Glutamatergic neuron (in vitro differentiated cells): ENCODE results near the gene FAM20B. TPM values are rescaled to one million over a fixed set of nuclear protein-coding genes. Genes with fewer than 3 reads are reported as not detected.

ENCODE experiments used
- DNase-seq: peaks from one replicate; pipeline ENCODE4 v3.0.0; 2022
- H3K27ac Mint-ChIP-seq: one replicate; pipeline ENCODE4 v1.8.0; 2020; ENCODE audit warnings: mild to moderate bottlenecking, mixed read lengths, inconsistent platforms; ENCODE audit not compliant: unreplicated experiment
- H3K27me3 Mint-ChIP-seq: one replicate; pipeline ENCODE4 v1.8.0; 2020; ENCODE audit warnings: mild to moderate bottlenecking, moderate library complexity, mixed read lengths, inconsistent platforms; ENCODE audit not compliant: unreplicated experiment
- H3K36me3 Mint-ChIP-seq: one replicate; pipeline ENCODE4 v1.8.0; 2020; ENCODE audit warnings: mild to moderate bottlenecking, mixed read lengths, inconsistent platforms; ENCODE audit not compliant: unreplicated experiment
- H3K4me1 Mint-ChIP-seq: one replicate; pipeline ENCODE4 v1.8.0; 2020; ENCODE audit warnings: mild to moderate bottlenecking, low read depth, mixed read lengths, inconsistent platforms; ENCODE audit not compliant: unreplicated experiment
- H3K4me3 Mint-ChIP-seq: one replicate; pipeline ENCODE4 v1.8.0; 2020; ENCODE audit warnings: mild to moderate bottlenecking, mixed read lengths, inconsistent platforms; ENCODE audit not compliant: unreplicated experiment
- H3K9me3 Mint-ChIP-seq: one replicate; pipeline ENCODE4 v1.8.0; 2020; ENCODE audit warnings: mild to moderate bottlenecking, moderate library complexity, mixed read lengths, inconsistent platforms; ENCODE audit not compliant: unreplicated experiment
- total RNA-seq: library from RNA; stranded (reverse); fragmentation: NEBNext Ultra II Directional; extraction: Animal tissue kit (Norgen Biotek cat#: 25700); gene quantifications from one replicate; pipeline ENCODE4 v1.2.1, GENCODE V29; 2021; ENCODE audit not compliant: unreplicated experiment
- TF ChIP-seq, protein P1 (sequence below): fragments of 200-600 bp; sonication (generic); IDR thresholded peaks from one replicate; pipeline ENCODE4 v1.5.0; 2021; ENCODE audit not compliant: partially characterized antibody, unreplicated experiment

FAM20B gene
- total RNA-seq, 1 donor from 2014 or later = 39.3 TPM

DNA sequence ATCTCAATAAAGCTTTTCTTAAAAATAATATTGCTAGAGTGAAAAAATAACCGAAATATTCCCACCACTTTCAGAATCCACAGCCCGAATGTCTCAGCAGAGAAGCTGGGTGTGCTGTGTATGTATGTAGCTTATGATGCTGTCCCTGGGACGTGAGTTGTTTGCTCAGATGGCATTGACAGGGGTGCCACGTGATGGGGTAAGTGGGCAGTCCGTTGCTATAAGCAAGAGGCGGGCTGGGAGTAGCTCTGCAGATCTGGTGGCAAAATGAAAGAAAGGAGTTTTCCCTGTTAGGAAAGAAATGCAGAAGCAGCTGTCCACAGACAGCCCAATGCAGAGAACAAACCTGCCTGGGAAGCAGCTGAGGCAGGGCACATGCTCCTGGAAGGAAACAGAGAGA is 3.8 kb upstream of the FAM20B start:
- peaks cover 8% of the 10 kb centered on the region for H3K27me3 Mint-ChIP-seq
- no peak overlapping the region for H3K27ac Mint-ChIP-seq
- DNase-seq = no peak
- no peak overlapping the region for H3K4me3 Mint-ChIP-seq
- no peaks in the 10 kb centered on the region for H3K36me3 Mint-ChIP-seq
- peaks cover 8% of the 10 kb centered on the region for H3K9me3 Mint-ChIP-seq
- peaks cover 8% of the 10 kb centered on the region for H3K4me1 Mint-ChIP-seq
- TF ChIP-seq, protein P1, sequence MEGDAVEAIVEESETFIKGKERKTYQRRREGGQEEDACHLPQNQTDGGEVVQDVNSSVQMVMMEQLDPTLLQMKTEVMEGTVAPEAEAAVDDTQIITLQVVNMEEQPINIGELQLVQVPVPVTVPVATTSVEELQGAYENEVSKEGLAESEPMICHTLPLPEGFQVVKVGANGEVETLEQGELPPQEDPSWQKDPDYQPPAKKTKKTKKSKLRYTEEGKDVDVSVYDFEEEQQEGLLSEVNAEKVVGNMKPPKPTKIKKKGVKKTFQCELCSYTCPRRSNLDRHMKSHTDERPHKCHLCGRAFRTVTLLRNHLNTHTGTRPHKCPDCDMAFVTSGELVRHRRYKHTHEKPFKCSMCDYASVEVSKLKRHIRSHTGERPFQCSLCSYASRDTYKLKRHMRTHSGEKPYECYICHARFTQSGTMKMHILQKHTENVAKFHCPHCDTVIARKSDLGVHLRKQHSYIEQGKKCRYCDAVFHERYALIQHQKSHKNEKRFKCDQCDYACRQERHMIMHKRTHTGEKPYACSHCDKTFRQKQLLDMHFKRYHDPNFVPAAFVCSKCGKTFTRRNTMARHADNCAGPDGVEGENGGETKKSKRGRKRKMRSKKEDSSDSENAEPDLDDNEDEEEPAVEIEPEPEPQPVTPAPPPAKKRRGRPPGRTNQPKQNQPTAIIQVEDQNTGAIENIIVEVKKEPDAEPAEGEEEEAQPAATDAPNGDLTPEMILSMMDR = no peak

DNA sequence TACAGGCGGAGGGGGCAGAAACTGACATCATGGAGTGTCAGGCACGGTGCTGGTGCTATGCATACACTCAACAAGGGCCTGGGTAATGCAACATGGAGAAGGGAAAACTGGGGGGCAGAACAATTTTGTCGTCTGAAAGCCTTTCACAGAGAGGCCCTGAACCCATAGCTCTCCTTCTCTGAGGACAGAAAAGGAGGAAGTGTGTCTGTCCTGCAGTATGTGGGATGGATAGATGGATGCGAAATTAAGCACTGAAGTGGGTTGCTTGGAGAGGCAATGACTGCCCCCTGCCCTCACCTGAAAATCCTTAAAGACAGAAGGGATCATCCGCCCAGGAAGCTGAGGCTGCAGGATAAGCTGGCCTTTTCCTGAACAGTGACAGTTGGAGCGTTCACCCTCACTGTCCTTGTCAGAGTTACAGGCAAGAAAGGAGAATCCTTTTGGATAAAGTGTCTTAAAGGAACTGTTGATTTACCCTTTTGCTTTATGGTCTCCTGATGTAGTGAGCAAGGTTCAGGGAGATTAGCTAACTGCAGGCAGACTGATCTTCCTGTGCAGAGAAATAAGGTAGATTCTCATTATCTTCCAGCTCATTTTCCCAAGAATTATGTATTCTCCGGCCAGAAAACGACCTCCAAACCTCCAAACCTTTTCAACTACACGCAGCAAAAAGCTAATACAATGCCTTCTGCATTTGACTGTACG is 1.6 kb upstream of the FAM20B start:
- Mint-ChIP-seq H3K27me3 (peaks cover 8% of the 10 kb centered on the region), H3K4me1 (peaks cover 17% of the 10 kb centered on the region), H3K4me3 (no peak overlapping the region), H3K36me3 (no peaks in the 10 kb centered on the region), H3K9me3 (peaks cover 9% of the 10 kb centered on the region), H3K27ac (no peak overlapping the region)
- no peak for DNase-seq
- TF ChIP-seq, protein P1 = no peak

DNA sequence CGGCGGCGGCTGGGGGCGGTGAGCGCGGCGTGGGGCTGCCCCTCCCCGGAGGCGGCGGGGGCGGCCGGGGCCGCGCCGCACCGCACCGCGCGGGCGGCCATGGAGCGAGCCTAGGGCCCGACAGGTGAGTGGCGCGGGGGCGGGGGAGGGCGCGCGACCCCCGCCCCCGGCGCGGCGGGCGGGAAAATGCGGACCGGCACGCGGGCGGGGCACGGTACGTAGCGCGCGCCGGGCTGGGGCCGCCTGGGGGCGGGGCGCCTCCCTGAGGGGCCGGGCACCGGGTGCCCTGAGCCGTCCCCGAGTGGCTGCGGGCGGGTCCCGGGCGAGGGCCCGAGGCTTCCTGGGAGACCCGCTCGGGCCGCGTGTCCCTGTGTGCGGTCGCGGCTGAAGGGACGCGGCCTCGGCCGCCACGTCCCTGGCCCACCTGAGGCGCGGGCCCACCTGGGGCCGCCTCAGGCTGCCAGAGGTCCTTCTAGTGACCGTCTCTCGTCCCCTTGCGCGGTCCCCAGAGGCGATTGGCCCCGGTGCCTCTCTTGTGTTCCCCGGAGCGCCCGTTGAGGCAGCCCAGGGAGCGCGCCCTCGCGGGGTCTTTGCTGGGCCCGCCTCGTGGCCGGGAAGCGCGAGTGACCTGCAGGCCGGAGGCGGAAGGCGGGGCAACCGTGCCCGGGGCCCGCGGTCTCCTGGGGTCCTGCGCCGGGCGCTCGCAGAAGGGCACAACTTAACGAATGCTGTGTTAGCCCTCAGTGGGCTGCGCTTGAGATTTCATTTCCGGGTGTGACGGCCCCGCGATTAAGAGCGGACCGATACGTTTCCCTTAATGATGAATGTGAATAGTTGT is 500 bp downstream of the FAM20B start:
- Mint-ChIP-seq H3K27me3 (peaks cover 8% of the 10 kb centered on the region), H3K36me3 (no peaks in the 10 kb centered on the region), H3K9me3 (peaks cover 9% of the 10 kb centered on the region), H3K4me3 (peak overlapping the region; percentile 94), H3K4me1 (peaks cover 33% of the 10 kb centered on the region), H3K27ac (peak overlapping the region; percentile 75)
- DNase-seq = peak; percentile 70
- TF ChIP-seq, protein P1 = no peak

DNA sequence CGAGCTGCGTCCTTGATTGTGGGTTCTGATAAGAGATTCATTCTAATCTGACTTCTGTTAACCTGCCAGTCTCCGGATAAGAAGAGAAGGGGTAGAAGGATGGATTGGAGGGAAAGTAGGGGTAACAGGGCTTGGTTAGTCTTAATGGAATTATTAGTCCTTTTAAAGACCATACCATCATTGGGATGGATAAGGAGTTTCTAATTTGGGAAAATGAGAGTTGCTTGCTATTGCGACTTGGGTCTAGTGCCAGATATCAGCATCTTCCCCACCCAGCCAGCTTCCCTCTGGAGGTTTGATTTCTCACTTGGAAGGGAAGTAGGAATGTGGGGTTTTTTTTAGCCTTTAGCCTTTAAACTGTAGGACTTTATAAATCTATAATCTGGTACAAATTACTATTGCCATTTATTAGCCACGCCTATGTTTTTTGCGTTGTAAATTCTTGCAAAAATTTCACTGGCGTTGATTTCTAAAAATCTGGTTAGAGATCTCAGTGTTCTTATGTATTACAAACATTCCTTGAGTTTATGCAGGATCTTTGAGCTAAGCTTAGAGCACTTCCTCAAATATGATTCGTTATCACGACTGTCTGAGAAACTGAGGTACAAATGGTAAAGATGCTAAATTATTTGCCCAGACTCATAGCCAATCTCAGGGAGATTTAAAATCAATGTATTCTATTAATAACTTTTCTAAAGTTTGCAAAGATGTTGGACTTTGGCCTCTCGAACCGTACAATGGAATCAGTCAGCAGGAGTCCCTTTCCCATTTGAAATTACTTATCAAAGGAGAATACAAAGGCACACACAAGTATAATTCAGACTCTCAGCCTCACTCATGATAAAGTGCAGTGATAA is 1.3 kb downstream of the FAM20B start:
- DNase-seq = no peak
- Mint-ChIP-seq H3K4me3 (peak overlapping the region; percentile 94), H3K4me1 (peaks cover 37% of the 10 kb centered on the region), H3K27me3 (peaks cover 8% of the 10 kb centered on the region), H3K9me3 (peaks cover 9% of the 10 kb centered on the region), H3K36me3 (no peaks in the 10 kb centered on the region), H3K27ac (peak overlapping the region; percentile 75)
- TF ChIP-seq, protein P1 = no peak
